Left renal pelvis (tissue), 4 donors: ENCODE results near the gene KIRREL3. TPM values are rescaled to one million over a fixed set of nuclear protein-coding genes. Genes with fewer than 3 reads are reported as not detected.

Experiments used
- DNase-seq, 4 donors: peaks; one replicate each; pipeline ENCODE4 v3.0.0-alpha.2; 2013; ENCODE audit warnings: low read depth in 4 of 4, low spot score in 3 of 4
- polyA plus RNA-seq, 4 donors: library from polyadenylated mRNA; unstranded; fragments of 120-200 nt; gene quantifications; one replicate each; pipeline ENCODE4 v1.2.1, GENCODE V29; 2013; ENCODE audit not compliant: insufficient read length in 4 of 4

The KIRREL3 gene
- polyA plus RNA-seq, 4 donors = 1.9 to 11.5 (median 2.3) TPM

- DNase-seq = no peak
Measured at GRCh38 chr11:126482586-126483108, 517.9 kb downstream of the KIRREL3 start.

GRCh38 chr11:126481303-126481680 lies 519.3 kb downstream of the KIRREL3 start:
- DNase-seq = no peak

- DNase-seq = peak; percentile 62 to 78 (median 75)
Measured at GRCh38 chr11:126480410-126481302, 519.9 kb downstream of the KIRREL3 start.

- no peak for DNase-seq
Measured at GRCh38 chr11:126480015-126480409, 520.6 kb downstream of the KIRREL3 start.

GRCh38 chr11:126479178-126479930 lies 521.2 kb downstream of the KIRREL3 start:
- no peak for DNase-seq

GRCh38 chr11:126478466-126478865 lies 522.1 kb downstream of the KIRREL3 start:
- DNase-seq = no peak

- DNase-seq = no peak
Measured at GRCh38 chr11:126477535-126478305, 522.9 kb downstream of the KIRREL3 start.

GRCh38 chr11:126476977-126477376 lies 523.6 kb downstream of the KIRREL3 start:
- no peak for DNase-seq

GRCh38 chr11:126476266-126476924 lies 524.2 kb downstream of the KIRREL3 start:
- no peak for DNase-seq

GRCh38 chr11:126475014-126475991 lies 525.3 kb downstream of the KIRREL3 start:
- no peak for DNase-seq

- no peak for DNase-seq
Measured at GRCh38 chr11:126474220-126474619, 526.4 kb downstream of the KIRREL3 start.

GRCh38 chr11:126473269-126473668 lies 527.3 kb downstream of the KIRREL3 start:
- no peak for DNase-seq

GRCh38 chr11:126469311-126469710 lies 531.3 kb downstream of the KIRREL3 start:
- no peak for DNase-seq

GRCh38 chr11:126468102-126468521 lies 532.5 kb downstream of the KIRREL3 start:
- DNase-seq = no peak

- no peak for DNase-seq
Measured at GRCh38 chr11:126467471-126467870, 533.1 kb downstream of the KIRREL3 start.

GRCh38 chr11:126467046-126467370 lies 533.6 kb downstream of the KIRREL3 start:
- DNase-seq = no peak

GRCh38 chr11:126466236-126467045 lies 534.1 kb downstream of the KIRREL3 start:
- DNase-seq = no peak

GRCh38 chr11:126465573-126466188 lies 534.9 kb downstream of the KIRREL3 start:
- DNase-seq = no peak
